Inflammatory macrophage treated with lipopolysaccharide for 4 hours (primary cell): ENCODE measurements around the gene G3BP1.
"Not testable (repeated sequence)": the region's sequence is repeated elsewhere in the genome, so short reads cannot be mapped to it uniquely, and the experiment has no call there.

Experiments
- DNase-seq: peaks from one replicate; pipeline ENCODE4 v3.0.0-alpha.2; 2020

Gene G3BP1

DNA sequence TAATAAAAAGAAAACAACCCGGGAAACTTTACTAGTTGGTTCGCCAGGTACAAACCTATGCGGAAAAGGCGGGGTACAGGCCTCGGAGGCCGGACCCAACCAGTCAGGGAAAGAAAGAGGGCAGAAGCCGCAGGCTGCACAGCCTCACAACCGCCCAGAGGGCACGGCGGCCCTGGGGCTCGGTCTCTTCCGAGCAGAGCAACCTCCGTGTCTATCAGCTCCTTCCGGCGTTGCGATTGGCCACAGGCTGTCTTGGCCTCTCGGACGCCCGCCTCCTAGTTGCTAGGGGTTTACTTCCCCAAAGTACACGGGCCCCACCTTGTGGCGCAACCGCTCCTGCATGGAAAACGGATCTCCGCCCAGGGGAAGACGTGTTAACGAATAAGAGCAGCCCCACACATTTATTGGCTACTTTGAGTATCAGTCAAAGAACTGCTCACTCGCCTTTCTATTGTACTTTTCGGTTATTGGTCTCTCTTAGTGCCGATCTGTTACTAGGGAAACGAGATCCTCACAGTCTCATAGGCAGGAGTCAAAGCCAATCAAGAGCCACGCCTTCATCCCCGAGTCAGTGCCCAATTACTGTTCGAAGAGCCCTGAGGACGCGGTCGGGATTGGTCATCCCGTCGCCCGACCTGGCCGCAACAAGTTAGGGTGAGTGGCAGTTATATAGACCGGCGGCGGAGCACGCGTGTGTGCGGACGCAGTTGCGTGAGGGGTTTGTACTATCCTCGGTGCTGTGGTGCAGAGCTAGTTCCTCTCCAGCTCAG, at the start of gene G3BP1:
Gene G3BP1, plus strand, starts transcription at position 696 of the 770 bp plus-strand sequence. CDS start 14,667 bp downstream, outside the sequence.
- peak; percentile 100 for DNase-seq

DNA sequence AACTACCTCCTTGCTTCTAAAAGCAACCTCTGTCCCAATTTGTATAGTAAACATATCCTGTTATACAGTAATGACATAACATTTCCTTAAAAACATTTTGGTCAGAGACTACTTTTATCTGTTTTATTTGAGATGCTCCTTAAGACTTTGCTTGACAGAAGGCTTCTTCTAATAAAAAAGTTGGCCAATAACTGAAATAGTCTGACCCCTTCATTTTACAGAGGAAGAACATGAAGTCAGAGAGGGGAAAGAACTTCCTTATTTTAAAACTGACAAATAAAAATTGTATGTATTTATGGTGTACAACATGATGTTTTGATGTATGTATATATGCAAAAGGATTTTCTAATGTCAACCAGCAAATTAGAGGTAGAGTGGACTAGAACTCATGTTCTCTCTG, 49.2 kb upstream of the G3BP1 start:
- no peak for DNase-seq

- no peak for DNase-seq
Measured at GRCh38 chr5:151724360-151724759, 47.4 kb upstream of the G3BP1 start.

GRCh38 chr5:151729597-151729996, 42.2 kb upstream of the G3BP1 start:
- DNase-seq = not testable (repeated sequence)

DNA sequence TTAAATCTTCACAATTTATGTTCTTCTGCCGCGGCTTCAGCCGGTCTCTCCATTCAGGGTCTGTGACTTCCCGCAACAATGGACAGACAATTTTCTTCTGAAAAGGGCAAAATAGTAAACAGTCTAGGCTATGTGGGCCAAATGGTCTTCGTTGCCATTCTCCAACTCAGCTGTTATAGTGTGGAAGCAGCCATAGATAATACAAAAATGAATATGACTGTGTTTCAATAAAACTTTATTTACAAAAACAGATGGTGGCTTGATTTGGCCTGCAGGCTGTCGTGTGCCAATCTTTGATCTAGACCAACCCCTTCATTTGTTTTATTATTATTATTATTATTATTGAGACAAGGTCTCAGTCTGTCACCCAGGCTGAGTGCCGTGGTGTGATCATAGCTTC, 41.4 kb upstream of the G3BP1 start:
- no peak for DNase-seq

- DNase-seq = no peak
Measured at GRCh38 chr5:151733358-151734063, 38.2 kb upstream of the G3BP1 start.

GRCh38 chr5:151734064-151734408, 37.7 kb upstream of the G3BP1 start:
- DNase-seq = no peak

GRCh38 chr5:151735646-151736045, 36.1 kb upstream of the G3BP1 start:
- no peak for DNase-seq

- DNase-seq = no peak
Measured at GRCh38 chr5:151737431-151737830, 34.3 kb upstream of the G3BP1 start.

- no peak for DNase-seq
Measured at GRCh38 chr5:151738125-151738848, 33.5 kb upstream of the G3BP1 start.

- no peak for DNase-seq
Measured at GRCh38 chr5:151739395-151739794, 32.4 kb upstream of the G3BP1 start.

DNA sequence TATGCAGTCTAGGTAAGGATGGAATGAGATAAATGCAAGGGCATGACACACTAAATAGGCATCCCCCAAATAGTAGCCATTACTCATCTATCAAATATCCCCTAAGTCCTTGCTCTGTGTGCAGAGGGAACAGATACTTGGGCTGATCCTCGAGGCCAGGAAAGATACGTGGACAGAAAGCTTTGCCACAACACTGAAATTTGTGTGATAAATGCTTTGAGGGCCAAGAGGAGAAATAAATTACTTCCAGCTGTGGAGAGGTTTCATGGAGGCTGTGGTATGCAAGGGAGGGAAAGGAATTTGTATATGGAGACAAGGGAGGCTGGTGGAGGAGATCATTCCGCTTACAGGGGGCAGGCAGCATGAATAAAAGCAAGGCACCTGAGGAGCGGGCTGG, 31.8 kb upstream of the G3BP1 start:
- DNase-seq = no peak

DNA sequence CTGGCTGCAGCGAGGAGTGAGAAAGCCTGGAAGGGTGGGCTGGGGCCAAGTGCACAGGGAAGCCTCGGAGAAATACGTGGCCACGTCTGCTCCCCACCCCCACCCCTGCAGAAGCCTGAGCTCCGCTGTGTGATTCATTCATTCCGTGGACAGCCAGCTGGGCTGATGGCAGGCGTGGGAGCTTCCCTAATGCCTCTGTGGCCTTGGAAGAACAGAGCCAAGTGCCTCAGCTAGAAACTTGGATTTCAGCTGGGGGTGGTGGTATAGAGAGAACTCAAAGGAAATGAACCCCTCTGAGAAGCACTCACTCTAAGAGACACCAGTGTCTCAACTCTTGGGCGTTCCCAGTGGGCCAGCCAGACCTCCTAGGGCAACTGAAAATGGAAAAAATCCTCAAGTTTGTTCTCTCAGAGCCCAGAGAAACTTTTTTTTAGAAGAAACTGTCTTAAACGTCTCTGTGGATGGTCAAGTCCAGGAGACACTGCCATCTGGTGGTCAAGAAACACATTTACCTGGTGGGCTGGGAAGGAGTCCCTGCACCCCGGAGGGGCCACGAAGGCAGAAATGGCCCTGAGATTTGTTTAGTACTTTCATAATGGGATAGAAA, 31.3 kb upstream of the G3BP1 start:
- peak; percentile 61 for DNase-seq

- no peak for DNase-seq
Measured at GRCh38 chr5:151740958-151741373, 30.8 kb upstream of the G3BP1 start.

DNA sequence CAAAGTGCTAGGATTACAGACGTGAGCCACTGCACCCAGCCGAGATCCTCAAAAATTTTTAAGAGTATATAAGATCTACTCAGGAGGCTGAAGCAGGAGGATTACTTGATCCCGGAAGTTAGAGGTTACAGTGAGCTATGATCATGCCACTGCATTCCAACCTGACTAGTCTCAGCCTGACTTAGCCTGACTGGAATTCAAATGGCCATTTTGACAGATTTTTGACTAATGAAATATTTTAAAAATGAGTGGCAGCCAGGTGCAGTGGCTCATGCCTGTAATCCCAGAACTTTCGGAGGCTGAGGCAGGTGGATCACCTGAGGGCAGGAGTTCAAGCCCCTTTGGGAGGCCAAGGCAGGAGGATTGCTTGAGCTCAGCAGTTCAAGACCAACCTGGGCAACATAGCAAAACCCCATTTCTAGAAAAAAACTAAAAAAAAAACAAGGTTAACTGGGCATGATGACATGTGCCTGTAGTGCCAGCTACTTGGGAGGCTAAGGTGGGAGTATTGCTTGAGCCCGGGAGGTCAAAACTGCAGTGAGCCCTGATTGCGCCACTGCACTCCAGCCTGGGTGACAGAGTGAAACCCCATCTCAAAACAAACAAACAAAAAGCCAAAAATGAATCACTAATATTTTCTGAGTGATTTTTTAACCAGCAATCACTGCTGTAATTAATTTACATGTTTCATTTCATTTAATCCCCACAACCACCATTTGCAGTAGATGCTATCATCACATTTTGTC, 29.9 kb upstream of the G3BP1 start:
- DNase-seq = no peak

DNA sequence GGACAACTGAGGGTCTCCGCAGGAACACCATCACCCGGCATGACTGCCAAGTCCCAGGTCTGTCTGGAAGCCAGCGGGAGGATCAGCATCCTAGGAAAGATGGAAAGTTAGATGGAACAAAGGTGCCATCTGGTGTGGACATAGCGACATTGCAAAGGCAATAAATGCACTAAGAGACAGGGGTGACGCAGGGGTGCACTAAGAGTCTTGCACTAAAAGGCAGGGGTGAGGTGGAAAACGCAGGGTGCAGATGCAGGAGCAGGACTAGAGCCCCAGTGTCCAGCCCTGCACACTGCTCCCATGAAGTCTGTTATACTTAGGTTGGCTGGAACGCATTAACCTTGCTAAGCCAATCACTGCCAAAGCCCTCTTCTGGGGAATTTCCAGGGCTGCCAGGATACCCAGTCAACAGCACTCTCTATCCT, 28.9 kb upstream of the G3BP1 start:
- no peak for DNase-seq

DNA sequence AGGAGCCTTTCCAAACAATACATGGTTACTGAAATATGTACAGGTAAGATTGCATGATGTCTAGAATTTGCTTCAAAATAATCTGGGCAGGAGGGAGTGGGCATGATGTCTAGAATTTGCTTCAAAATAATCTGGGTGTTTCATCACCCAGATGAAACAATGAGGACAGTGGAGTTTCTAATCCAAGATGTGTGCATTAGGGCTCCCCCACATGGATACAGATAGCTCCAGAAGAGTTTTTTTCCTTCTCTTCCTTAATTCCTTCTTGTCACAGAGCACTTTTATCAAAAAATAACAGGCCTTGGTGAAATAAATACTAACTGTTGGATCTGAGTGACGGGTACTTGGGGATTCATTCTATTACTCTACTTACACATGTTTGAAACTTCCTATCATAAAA, 28.2 kb upstream of the G3BP1 start:
- DNase-seq = no peak

DNA sequence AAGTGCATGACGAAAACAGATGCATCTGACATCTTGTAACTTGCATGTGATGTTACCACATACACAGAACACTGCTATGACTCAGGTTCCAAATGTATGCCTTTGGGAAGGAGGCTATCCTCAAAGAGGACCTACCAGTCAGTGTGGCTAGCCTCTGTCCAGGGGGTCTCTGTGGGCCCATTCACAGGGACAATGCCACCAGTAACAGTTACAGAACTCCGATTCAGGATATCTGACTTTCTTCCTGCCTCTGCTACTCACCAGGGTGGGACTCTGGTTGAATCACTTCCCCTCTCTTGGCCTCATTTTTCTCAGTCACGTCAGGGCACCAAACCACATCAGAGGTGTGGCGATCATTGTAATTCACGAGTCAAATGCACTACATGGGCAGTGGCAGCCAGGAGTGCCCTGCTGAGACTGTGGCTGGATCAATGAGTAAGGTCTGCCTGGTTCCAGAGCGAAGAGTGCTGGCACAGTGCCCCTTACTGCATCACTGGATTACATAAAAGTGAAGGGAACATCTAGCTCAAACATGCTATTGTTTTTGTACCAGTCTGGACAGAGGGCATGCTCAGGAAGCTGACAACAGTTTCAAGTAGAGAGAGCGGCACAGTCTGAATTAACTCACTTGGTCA, 26.6 kb upstream of the G3BP1 start:
- peak; percentile 89 for DNase-seq

- DNase-seq = no peak
Measured at GRCh38 chr5:151750121-151750520, 21.6 kb upstream of the G3BP1 start.

GRCh38 chr5:151751091-151751490, 20.7 kb upstream of the G3BP1 start:
- DNase-seq = peak; percentile 92

DNA sequence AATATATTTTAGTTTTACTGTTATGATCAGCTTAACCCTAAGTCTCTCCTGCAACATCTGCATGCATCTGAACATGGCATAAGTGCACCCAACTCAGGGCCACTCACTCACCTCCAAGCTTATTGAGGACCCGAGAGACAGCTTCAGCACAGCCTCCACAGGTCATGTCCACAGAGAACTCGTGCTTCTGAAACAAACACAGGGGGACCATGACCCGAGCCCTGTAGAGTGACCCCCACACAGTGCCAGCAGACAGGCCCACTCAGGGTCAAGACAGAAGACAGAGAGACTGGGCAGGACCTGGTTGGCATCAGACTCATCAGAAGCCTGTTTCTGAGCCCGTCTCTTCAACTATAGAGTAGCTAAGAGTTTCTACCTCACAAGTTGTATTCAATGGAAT, 20.2 kb upstream of the G3BP1 start:
- no peak for DNase-seq

GRCh38 chr5:151755383-151755782, 16.4 kb upstream of the G3BP1 start:
- DNase-seq = no peak
